ENCODE results near the gene STAT1. TPM values are rescaled to one million over a fixed set of nuclear protein-coding genes. Genes with fewer than 3 reads are reported as not detected.
A peak's percentile ranks its signal among the peaks of the same experiment; 100 is the strongest.

Gene STAT1
- total and polyA plus RNA-seq, 10 of the 15 experiments (the other 5 are each of a cell fraction or from before 2014, with no cell fraction given) = 81.8 to 398 (median 307) TPM

DNA sequence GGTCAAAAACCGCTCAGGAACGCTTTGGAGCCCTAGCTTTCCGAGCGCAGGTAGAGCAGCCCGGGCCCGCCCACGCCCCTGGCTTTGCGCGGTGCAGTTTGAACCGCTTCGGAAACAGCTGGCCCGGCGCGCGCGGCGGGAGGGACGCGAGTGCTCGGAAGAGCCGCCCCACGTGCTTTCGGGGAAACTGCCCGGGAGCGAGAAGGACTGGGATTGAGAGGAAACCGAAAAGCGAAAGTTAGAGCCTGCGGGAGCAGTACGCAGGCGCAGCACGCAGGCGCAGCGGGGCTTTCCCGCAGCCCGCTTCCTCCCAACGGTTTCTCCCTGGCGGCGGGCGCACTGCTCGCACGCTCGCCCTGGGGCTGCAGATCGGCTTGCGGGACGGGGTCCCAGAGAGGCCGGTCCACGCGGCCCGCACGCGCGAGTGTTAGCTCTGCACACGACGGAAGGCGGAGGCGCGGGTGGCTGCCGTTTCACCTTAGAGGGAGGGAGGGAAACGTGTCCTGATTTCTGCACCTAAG lies 6.3 kb upstream of the STAT1 start (continued):
- TF ChIP-seq CEBPB (IDR thresholded peaks at IDR 0.05; ENCODE audit: borderline replicate concordance in 1 of 2, low read depth in 2 of 2, low read length in 2 of 2) (peak; percentile 17 to 73; a peak in 1 of 4 replicates), FOXK2 (IDR thresholded peaks at IDR 0.05) (no peak), NFYA (IDR thresholded peaks at IDR 0.05; ENCODE audit: borderline replicate concordance, low read depth, low read length) (no peak), DPF2 (IDR thresholded peaks at IDR 0.05) (peak; percentile 95), ZZZ3 (IDR thresholded peaks at IDR 0.05; ENCODE audit: control insufficient read depth, insufficient read length, low read depth) (no peak), NR2F1 (conservative IDR thresholded peaks at IDR 0.05) (peak; percentile 75), RFX5 (IDR thresholded peaks at IDR 0.05; ENCODE audit: low read depth, low read length) (no peak), JUND (IDR thresholded peaks at IDR 0.05; ENCODE audit: low read depth, low read length) (peak; percentile 93), KLF5 (IDR thresholded peaks at IDR 0.05; ENCODE audit: partially characterized antibody) (peak; percentile 97)
- TF ChIP-seq, protein P1, sequence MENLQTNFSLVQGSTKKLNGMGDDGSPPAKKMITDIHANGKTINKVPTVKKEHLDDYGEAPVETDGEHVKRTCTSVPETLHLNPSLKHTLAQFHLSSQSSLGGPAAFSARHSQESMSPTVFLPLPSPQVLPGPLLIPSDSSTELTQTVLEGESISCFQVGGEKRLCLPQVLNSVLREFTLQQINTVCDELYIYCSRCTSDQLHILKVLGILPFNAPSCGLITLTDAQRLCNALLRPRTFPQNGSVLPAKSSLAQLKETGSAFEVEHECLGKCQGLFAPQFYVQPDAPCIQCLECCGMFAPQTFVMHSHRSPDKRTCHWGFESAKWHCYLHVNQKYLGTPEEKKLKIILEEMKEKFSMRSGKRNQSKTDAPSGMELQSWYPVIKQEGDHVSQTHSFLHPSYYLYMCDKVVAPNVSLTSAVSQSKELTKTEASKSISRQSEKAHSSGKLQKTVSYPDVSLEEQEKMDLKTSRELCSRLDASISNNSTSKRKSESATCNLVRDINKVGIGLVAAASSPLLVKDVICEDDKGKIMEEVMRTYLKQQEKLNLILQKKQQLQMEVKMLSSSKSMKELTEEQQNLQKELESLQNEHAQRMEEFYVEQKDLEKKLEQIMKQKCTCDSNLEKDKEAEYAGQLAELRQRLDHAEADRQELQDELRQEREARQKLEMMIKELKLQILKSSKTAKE (IDR thresholded peaks at IDR 0.05; ENCODE audit: low read depth, poor library complexity, severe bottlenecking) = peak; percentile 53
- TF ChIP-seq, protein P2, sequence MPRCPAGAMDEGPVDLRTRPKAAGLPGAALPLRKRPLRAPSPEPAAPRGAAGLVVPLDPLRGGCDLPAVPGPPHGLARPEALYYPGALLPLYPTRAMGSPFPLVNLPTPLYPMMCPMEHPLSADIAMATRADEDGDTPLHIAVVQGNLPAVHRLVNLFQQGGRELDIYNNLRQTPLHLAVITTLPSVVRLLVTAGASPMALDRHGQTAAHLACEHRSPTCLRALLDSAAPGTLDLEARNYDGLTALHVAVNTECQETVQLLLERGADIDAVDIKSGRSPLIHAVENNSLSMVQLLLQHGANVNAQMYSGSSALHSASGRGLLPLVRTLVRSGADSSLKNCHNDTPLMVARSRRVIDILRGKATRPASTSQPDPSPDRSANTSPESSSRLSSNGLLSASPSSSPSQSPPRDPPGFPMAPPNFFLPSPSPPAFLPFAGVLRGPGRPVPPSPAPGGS (IDR thresholded peaks at IDR 0.05; ENCODE audit: borderline replicate concordance, insufficient read depth, low read depth, low read length, poor library complexity, severe bottlenecking) = peak; percentile 85
- TF ChIP-seq, protein P3, sequence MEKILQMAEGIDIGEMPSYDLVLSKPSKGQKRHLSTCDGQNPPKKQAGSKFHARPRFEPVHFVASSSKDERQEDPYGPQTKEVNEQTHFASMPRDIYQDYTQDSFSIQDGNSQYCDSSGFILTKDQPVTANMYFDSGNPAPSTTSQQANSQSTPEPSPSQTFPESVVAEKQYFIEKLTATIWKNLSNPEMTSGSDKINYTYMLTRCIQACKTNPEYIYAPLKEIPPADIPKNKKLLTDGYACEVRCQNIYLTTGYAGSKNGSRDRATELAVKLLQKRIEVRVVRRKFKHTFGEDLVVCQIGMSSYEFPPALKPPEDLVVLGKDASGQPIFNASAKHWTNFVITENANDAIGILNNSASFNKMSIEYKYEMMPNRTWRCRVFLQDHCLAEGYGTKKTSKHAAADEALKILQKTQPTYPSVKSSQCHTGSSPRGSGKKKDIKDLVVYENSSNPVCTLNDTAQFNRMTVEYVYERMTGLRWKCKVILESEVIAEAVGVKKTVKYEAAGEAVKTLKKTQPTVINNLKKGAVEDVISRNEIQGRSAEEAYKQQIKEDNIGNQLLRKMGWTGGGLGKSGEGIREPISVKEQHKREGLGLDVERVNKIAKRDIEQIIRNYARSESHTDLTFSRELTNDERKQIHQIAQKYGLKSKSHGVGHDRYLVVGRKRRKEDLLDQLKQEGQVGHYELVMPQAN (conservative IDR thresholded peaks at IDR 0.05) = peak; percentile 99
- TF ChIP-seq, protein P4, sequence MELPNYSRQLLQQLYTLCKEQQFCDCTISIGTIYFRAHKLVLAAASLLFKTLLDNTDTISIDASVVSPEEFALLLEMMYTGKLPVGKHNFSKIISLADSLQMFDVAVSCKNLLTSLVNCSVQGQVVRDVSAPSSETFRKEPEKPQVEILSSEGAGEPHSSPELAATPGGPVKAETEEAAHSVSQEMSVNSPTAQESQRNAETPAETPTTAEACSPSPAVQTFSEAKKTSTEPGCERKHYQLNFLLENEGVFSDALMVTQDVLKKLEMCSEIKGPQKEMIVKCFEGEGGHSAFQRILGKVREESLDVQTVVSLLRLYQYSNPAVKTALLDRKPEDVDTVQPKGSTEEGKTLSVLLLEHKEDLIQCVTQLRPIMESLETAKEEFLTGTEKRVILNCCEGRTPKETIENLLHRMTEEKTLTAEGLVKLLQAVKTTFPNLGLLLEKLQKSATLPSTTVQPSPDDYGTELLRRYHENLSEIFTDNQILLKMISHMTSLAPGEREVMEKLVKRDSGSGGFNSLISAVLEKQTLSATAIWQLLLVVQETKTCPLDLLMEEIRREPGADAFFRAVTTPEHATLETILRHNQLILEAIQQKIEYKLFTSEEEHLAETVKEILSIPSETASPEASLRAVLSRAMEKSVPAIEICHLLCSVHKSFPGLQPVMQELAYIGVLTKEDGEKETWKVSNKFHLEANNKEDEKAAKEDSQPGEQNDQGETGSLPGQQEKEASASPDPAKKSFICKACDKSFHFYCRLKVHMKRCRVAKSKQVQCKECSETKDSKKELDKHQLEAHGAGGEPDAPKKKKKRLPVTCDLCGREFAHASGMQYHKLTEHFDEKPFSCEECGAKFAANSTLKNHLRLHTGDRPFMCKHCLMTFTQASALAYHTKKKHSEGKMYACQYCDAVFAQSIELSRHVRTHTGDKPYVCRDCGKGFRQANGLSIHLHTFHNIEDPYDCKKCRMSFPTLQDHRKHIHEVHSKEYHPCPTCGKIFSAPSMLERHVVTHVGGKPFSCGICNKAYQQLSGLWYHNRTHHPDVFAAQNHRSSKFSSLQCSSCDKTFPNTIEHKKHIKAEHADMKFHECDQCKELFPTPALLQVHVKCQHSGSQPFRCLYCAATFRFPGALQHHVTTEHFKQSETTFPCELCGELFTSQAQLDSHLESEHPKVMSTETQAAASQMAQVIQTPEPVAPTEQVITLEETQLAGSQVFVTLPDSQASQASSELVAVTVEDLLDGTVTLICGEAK (IDR thresholded peaks at IDR 0.05; ENCODE audit: borderline replicate concordance) = peak; percentile 38; the same call in 1 of the 2 replicates
- TF ChIP-seq, protein P5, sequence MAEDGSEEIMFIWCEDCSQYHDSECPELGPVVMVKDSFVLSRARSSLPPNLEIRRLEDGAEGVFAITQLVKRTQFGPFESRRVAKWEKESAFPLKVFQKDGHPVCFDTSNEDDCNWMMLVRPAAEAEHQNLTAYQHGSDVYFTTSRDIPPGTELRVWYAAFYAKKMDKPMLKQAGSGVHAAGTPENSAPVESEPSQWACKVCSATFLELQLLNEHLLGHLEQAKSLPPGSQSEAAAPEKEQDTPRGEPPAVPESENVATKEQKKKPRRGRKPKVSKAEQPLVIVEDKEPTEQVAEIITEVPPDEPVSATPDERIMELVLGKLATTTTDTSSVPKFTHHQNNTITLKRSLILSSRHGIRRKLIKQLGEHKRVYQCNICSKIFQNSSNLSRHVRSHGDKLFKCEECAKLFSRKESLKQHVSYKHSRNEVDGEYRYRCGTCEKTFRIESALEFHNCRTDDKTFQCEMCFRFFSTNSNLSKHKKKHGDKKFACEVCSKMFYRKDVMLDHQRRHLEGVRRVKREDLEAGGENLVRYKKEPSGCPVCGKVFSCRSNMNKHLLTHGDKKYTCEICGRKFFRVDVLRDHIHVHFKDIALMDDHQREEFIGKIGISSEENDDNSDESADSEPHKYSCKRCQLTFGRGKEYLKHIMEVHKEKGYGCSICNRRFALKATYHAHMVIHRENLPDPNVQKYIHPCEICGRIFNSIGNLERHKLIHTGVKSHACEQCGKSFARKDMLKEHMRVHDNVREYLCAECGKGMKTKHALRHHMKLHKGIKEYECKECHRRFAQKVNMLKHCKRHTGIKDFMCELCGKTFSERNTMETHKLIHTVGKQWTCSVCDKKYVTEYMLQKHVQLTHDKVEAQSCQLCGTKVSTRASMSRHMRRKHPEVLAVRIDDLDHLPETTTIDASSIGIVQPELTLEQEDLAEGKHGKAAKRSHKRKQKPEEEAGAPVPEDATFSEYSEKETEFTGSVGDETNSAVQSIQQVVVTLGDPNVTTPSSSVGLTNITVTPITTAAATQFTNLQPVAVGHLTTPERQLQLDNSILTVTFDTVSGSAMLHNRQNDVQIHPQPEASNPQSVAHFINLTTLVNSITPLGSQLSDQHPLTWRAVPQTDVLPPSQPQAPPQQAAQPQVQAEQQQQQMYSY (CRISPR knock-in tag; IDR thresholded peaks at IDR 0.05) = no peak

Measured in GM12878 (cell line).